HCT116 (cell line): ENCODE data around the gene ATP2C1.

Source experiments
- CTCF ChIP-seq, 3 experiments: fragments of 200-600 bp in 1 of 3; sonication (generic) in 1 of 3; IDR thresholded peaks in 2 of 3; conservative IDR thresholded peaks in 1 of 3; 2 replicates each; pipeline ENCODE4 v1.5.1; 2012 to 2017; ENCODE audit warnings: low read depth in 2 of 3, low read length in 2 of 3, antibody characterized with exemption in 1 of 3, borderline replicate concordance in 1 of 3, control low read depth in 1 of 3, mild to moderate bottlenecking in 1 of 3, mixed read lengths in 1 of 3, mixed run types in 1 of 3, moderate library complexity in 1 of 3; ENCODE audit not compliant: insufficient read depth in 1 of 3
- MAX ChIP-seq: IDR thresholded peaks from 2 replicates; pipeline ENCODE4 v1.6.1; 2012
- POLR2AphosphoS5 ChIP-seq: IDR thresholded peaks from 2 replicates; pipeline ENCODE4 v1.6.1; 2011; ENCODE audit warnings: mild to moderate bottlenecking, low read depth, low read length, moderate library complexity
- SRF ChIP-seq: IDR thresholded peaks from 2 replicates; pipeline ENCODE4 v1.6.1; 2012; ENCODE audit warnings: low read depth
- YY1 ChIP-seq: IDR thresholded peaks from 2 replicates; pipeline ENCODE4 v1.6.1; 2011; ENCODE audit warnings: low read length, low read depth, moderate library complexity, mild to moderate bottlenecking; ENCODE audit not compliant: insufficient replicate concordance; ENCODE audit errors: extremely low read depth

GRCh38 chr3:130969621-130970020 lies 75.7 kb downstream of the ATP2C1 start:
- no peak for TF ChIP-seq SRF
- no peak for TF ChIP-seq POLR2AphosphoS5
- no peak for TF ChIP-seq CTCF (IDR thresholded peaks at IDR 0.05 in 2 of 3, conservative IDR thresholded peaks at IDR 0.05 in 1 of 3; ENCODE audit: borderline replicate concordance in 1 of 3, insufficient read depth in 1 of 3, low read depth in 2 of 3, low read length in 2 of 3)
- no peak for TF ChIP-seq MAX
- TF ChIP-seq YY1, result no peak
